ENCODE results near the gene GCKR. TPM values are rescaled to one million over a fixed set of nuclear protein-coding genes. Genes with fewer than 3 reads are reported as not detected.

Gene GCKR, protein sequence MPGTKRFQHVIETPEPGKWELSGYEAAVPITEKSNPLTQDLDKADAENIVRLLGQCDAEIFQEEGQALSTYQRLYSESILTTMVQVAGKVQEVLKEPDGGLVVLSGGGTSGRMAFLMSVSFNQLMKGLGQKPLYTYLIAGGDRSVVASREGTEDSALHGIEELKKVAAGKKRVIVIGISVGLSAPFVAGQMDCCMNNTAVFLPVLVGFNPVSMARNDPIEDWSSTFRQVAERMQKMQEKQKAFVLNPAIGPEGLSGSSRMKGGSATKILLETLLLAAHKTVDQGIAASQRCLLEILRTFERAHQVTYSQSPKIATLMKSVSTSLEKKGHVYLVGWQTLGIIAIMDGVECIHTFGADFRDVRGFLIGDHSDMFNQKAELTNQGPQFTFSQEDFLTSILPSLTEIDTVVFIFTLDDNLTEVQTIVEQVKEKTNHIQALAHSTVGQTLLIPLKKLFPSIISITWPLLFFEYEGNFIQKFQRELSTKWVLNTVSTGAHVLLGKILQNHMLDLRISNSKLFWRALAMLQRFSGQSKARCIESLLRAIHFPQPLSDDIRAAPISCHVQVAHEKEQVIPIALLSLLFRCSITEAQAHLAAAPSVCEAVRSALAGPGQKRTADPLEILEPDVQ
- total RNA-seq, result not detected

DNA sequence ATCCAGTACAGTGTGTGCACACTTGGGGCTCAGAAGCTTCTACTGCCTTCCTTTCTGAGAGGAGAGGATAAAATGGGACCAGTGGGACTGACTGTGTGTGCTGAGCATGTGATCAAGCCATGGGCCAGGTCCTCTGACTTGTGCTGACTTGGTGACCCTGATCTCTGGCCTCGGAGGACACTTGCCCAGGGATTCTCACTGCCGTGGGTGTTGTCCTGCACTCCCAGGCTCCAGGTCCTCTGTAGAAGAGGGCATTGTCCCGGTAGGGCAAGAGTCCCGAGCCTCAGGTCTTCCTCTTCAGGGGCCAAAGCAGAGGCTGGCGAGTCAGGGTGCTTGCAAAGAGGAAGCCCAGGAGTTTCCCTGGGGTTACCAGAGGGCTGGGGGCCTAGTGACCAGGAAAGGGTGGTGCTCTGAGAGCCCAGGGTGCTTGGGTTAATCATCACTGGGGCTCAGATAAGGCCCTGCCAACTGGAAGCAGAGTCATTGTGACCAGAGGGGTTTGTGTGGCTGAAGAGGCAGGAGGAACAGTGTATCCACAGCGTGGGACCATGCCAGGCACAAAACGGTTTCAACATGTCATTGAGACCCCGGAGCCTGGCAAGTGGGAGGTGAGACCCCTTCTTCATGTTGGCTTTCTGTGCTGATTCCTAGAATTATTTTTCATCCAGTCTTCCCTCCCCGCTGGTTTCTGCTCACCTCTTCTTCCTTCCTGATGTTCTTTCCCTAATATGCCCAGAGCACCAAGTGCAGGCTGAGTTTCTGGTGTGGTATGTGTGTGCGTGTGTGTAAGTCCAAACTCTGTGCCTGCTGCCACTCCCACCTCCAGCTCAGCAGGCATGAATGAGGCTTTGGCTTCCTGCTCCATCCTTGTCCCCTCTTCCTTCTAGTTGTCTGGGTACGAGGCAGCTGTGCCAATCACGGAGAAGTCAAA lies at the start of gene GCKR:
TSS of gene GCKR (plus strand) at position 483 of the 931 bp plus-strand sequence. CDS start at position 549, 66 bp downstream.
- TF ChIP-seq, protein P1, sequence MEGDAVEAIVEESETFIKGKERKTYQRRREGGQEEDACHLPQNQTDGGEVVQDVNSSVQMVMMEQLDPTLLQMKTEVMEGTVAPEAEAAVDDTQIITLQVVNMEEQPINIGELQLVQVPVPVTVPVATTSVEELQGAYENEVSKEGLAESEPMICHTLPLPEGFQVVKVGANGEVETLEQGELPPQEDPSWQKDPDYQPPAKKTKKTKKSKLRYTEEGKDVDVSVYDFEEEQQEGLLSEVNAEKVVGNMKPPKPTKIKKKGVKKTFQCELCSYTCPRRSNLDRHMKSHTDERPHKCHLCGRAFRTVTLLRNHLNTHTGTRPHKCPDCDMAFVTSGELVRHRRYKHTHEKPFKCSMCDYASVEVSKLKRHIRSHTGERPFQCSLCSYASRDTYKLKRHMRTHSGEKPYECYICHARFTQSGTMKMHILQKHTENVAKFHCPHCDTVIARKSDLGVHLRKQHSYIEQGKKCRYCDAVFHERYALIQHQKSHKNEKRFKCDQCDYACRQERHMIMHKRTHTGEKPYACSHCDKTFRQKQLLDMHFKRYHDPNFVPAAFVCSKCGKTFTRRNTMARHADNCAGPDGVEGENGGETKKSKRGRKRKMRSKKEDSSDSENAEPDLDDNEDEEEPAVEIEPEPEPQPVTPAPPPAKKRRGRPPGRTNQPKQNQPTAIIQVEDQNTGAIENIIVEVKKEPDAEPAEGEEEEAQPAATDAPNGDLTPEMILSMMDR (IDR thresholded peaks at IDR 0.05), result no peak
- TF ChIP-seq POLR2A (IDR thresholded peaks at IDR 0.05), result no peak
- TF ChIP-seq POLR2AphosphoS5 (IDR thresholded peaks at IDR 0.05), result no peak
- no peak for TF ChIP-seq EP300 (IDR thresholded peaks at IDR 0.05; ENCODE audit: low read depth)
- Histone ChIP-seq H3K9me3 (no peaks in the 10 kb centered on the region), H3K4me3 (no peak within 1 kb of the TSS), H3K4me1 (peaks cover 0 to 9% (median 4%) of the 10 kb centered on the region in 4 donors), H3K36me3 (no peaks in the 10 kb centered on the region), H3K27me3 (peaks cover 30% of the 10 kb centered on the region), H3K27ac (no peak within 1 kb of the TSS)
- in situ Hi-C loops (cut with MboI; ENCODE audit: low pct_ligation_motif_present in 1 of 4, low pct_unique_long_range_greater_than_20kb in 1 of 4, low sequenced_read_pairs in 3 of 4), result no loop called here
- WGBS, 2 donors (ENCODE audit: low coverage in 1 of 2), result 51 to 58% methylated on average over 5 to 11 of the region's 12 CpGs
- intact Hi-C loops (cut with DNase I; ENCODE audit: low total_unique reads), result no loop called here
- no peak for DNase-seq

DNA sequence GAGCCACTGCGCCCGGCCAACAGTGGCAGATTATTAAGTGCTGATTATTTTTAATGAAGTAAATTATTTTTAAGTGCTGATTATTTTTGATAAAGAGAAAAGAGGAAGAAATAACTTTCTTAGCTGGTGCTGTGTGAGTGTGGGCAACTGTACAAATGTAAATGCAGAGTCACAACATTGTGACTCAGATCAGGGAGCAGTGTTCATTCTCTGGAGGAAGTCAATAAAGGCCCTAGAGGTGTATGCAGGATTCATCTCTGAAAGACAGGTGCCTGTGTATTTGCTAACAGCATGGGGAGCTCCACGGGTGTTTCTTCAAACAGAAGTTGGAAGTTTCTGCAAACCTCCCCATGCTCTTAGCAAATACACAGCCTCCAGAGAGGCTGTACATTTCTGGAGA lies 48.3 kb upstream of the GCKR start:
- H3K4me3 ChIP-seq, result no peak overlapping the region
- no peak overlapping the region for H3K27ac ChIP-seq
- DNase-seq, result no peak
- peaks cover 0 to 13% (median 7%) of the 10 kb centered on the region in 4 donors for H3K4me1 ChIP-seq
- H3K27me3 ChIP-seq, result no peaks in the 10 kb centered on the region
- in situ Hi-C loops (cut with MboI; ENCODE audit: low pct_ligation_motif_present in 1 of 4, low pct_unique_long_range_greater_than_20kb in 1 of 4, low sequenced_read_pairs in 3 of 4), result no loop called here
- intact Hi-C loops (cut with DNase I; ENCODE audit: low total_unique reads), result no loop called here
- TF ChIP-seq POLR2AphosphoS5 (IDR thresholded peaks at IDR 0.05) (no peak), POLR2A (IDR thresholded peaks at IDR 0.05) (no peak), EP300 (IDR thresholded peaks at IDR 0.05; ENCODE audit: low read depth) (no peak)
- TF ChIP-seq, protein P1 (IDR thresholded peaks at IDR 0.05), result no peak
- peaks cover 0 to 8% (median 1%) of the 10 kb centered on the region in 4 donors for H3K36me3 ChIP-seq
- 64 to 100% methylated on average over 1 to 3 of the region's 3 CpGs for WGBS, 2 donors (ENCODE audit: low coverage in 1 of 2)
- no peaks in the 10 kb centered on the region for H3K9me3 ChIP-seq

DNA sequence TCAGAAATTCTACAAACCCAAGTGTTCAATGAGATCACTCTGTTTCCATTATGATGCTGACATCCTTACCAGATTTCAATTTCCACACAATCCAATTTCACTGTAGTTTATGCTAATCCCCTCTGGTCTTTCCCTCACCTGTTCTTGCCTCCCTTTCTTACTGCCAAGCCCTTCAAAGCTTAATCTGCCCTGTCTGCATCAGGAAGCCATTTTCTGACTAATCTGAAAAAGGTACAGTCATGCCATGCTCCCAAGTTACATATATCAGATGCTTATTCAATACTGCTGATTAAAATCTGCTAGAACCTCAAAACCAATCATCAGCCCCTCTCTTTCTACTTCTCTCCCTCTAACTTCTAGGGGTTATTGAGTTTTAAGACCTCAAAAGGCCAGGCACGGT lies 45.5 kb upstream of the GCKR start:
- H3K9me3 ChIP-seq, result no peaks in the 10 kb centered on the region
- intact Hi-C loops (cut with DNase I; ENCODE audit: low total_unique reads) (no loop called here), in situ Hi-C loops (cut with MboI; ENCODE audit: low pct_ligation_motif_present in 1 of 4, low pct_unique_long_range_greater_than_20kb in 1 of 4, low sequenced_read_pairs in 3 of 4) (no loop called here)

More for the DNA sequence above, 45.5 kb upstream of the GCKR start:
- no peaks in the 10 kb centered on the region for H3K27me3 ChIP-seq
- no peak overlapping the region for H3K4me3 ChIP-seq
- no peak overlapping the region for H3K27ac ChIP-seq
- no peak for TF ChIP-seq EP300 (IDR thresholded peaks at IDR 0.05; ENCODE audit: low read depth)
- no peak for TF ChIP-seq POLR2A (IDR thresholded peaks at IDR 0.05)
- TF ChIP-seq, protein P1 (IDR thresholded peaks at IDR 0.05), result no peak
- TF ChIP-seq POLR2AphosphoS5 (IDR thresholded peaks at IDR 0.05), result no peak
- H3K36me3 ChIP-seq, result peaks cover 0 to 8% (median 1%) of the 10 kb centered on the region in 4 donors
- 100% methylated on average over 1 of the region's 1 CpG; no CpG with 5 or more reads in 1 of the 2 donors for WGBS, 2 donors (ENCODE audit: low coverage in 1 of 2)
- no peak for DNase-seq
- peaks cover 0 to 2% (median 0%) of the 10 kb centered on the region in 4 donors for H3K4me1 ChIP-seq
